Esophagus muscularis mucosa (tissue), 4 donors: ENCODE data around the gene SIK2. TPM values are rescaled to one million over a fixed set of nuclear protein-coding genes. Genes with fewer than 3 reads are reported as not detected.

ENCODE experiments used
- total RNA-seq, 4 donors: library from RNA; depleted of rRNA; stranded (reverse); fragments of >200 nt; gene quantifications; one replicate each; pipeline versions ENCODE4 v1.1.0 to v1.2.1, GENCODE V29; 2016

The SIK2 gene
- total RNA-seq, 4 donors from 2014 or later, result 14.5 to 22.1 (median 17.4) TPM

Other genes with a start within 250 kb of the SIK2 start
- gene POU2AF1, start 223.2 kb upstream of the SIK2 start, total RNA-seq, result under 1 TPM in 2 of 4 donors, not detected in 2; 0.17 TPM
- gene BTG4, start 90.1 kb upstream of the SIK2 start, total RNA-seq, result not detected
- not detected for gene HOATZ, start 87.7 kb upstream of the SIK2 start, total RNA-seq
- 10 to 100 TPM; 12.0 to 47.1 (median 18.5) TPM for gene LAYN, start 61.7 kb upstream of the SIK2 start, total RNA-seq
- gene PPP2R1B, start 163.9 kb downstream of the SIK2 start, total RNA-seq, result 10 to 100 TPM in 2 of 4 donors, 1 to 10 TPM in 2; 9.6 to 12.8 (median 10.5) TPM